IPS DF 4.7 (cell line): ENCODE data around the gene PRR33.

ENCODE experiments used
- DNase-seq: peaks from one replicate; pipeline ENCODE4 v3.0.0-alpha.2; 2013; ENCODE audit warnings: low spot score; ENCODE audit errors: extremely low read depth

The PRR33 gene

DNA sequence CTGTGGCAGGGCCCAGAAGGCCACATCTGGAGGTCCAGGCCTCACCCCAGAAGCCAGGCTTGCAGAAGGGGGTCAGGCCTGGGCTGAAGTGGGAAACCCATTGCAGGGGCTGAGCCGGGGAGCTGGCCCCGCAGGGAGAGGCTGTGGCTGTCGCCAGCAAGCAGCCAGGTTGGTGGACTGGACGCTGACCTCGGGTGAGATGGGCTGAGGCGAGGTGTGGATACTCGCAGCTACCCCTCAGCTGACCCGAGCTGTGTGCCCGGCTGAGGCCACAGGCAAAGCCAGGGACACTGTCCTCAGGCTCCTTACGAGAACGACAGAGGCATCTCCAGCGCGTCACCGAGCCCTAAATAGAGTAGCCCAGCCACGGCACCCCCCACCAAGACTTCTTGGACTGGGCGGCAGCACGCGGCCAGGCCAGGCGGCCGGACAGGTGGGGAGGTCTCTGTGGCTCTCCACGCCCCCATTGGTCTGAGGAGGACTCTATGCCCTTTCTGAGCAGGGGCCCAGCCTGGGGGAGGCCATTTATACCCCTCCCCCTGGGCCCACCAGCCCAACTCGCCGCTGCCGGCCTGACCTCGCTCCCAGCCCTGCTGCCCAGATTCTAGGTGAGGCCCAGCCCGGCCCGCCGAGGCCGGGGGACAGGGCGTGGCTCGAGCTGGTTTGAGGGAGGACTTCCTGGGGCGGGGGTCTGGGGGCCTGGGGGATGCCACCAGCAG, 53.1 kb downstream of the PRR33 start, which contains the start of gene TNNI2:
Gene TNNI2, plus strand, starts transcription at position 556 of the 719 bp plus-strand sequence. CDS start 716 bp downstream, outside the sequence.
- DNase-seq, result no peak
